ENCODE results near the gene KCNG1.

KCNG1 gene

DNA sequence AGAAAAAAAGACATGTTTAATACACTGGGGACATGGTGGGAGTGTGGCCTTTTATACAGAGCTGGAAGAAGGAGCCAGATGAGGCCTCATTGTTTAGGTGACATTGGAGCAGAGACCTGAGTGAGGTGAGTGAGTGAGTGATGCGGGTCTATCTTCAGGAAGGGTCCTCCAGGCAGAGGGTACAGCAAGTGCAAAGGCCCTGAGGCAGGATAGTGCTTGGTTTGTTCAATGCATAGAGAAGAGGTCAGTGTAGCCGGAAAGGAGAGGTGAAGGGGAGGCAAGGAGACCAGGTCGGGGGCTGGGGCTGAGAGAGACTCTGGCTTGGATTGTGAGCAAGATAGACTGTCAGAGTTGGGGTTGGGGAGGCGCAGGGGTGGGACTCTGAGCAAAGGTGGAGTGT is 23.6 kb downstream of the KCNG1 start:
- H3K4me3 ChIP-seq (replicated peaks; ENCODE audit: low read depth, low read length) = no peak overlapping the region
- TF ChIP-seq CTCF (IDR thresholded peaks at IDR 0.05; ENCODE audit: low read length, missing control alignments) = no peak
- DNase-seq (ENCODE audit: low read depth) = no peak

DNA sequence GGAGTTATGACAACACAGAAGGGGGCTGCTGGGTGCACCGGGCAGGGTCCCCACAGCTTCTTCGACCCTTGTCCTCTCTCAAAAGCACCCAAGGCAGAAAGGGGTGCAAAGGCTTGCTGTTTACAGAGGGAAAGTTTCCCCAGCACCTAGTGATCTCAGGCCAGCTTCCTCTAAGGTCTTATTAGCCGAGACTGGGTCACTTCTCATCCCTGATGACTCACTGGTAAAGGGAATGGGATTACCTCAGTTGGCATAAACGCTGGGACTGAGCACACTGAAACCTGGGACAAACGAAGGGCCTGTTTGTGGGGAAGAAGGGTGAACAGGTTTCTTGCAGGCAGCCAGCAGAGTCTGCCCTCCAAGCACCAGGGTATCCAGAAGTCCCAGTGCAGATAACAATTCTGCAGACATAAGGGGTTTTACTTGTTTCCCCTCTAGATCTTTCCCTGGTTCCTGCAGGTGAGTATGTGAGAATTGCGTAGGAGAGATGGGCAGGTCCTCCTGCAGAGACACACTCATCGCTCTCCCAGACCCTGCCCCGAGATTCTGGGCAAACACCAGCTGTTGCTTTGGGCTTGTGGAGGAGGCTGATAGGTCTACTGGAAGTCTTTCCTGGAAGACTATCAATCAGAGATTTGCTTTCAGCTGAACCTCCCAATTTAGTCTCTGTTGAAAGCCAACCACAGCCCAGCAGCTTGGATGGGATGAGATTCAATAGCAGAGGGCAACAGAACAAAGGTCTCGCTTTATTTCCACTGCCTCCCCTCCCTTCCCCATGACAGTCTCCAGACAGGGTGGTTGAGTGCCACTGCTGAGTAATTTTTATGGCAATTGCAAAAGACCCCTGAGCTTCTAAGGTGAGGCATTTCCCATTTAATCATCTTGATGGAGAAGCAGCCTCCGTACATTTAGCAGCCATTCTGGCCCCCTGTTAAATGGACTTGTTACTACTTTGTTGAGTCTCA is 25.7 kb downstream of the KCNG1 start:
- H3K4me3 ChIP-seq (replicated peaks; ENCODE audit: low read depth, low read length) = no peak overlapping the region
- peak; percentile 39 for DNase-seq (ENCODE audit: low read depth)
- no peak for TF ChIP-seq CTCF (IDR thresholded peaks at IDR 0.05; ENCODE audit: low read length, missing control alignments)

DNA sequence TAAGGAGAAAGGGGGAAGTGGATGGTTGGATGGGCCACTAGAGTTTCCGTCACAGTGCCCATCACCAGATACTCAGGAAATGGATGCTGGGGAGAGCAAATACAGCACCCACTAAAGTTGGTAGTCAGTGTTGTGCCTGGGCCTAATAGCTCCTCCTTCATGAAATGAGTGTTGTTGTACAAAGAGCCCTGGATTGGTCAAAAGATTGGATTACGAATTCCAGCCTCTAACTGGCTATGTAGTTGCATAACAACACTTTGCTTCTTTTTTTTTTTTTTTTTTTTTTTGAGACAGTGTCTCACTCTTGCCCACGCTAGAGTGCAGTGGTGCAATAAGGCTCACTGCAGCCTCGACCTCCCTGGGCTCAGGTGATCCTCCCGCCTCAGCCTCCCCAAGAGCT is 27.4 kb downstream of the KCNG1 start:
- DNase-seq (ENCODE audit: low read depth) = peak; percentile 35
- TF ChIP-seq CTCF (IDR thresholded peaks at IDR 0.05; ENCODE audit: low read length, missing control alignments) = no peak
- H3K4me3 ChIP-seq (replicated peaks; ENCODE audit: low read depth, low read length) = no peak overlapping the region

- no peak for DNase-seq (ENCODE audit: low read depth)
- no peak for TF ChIP-seq CTCF (IDR thresholded peaks at IDR 0.05; ENCODE audit: low read length, missing control alignments)
- H3K4me3 ChIP-seq (replicated peaks; ENCODE audit: low read depth, low read length) = no peak overlapping the region
Observed at GRCh38 chr20:50993876-50994275, 29.0 kb downstream of the KCNG1 start.

DNA sequence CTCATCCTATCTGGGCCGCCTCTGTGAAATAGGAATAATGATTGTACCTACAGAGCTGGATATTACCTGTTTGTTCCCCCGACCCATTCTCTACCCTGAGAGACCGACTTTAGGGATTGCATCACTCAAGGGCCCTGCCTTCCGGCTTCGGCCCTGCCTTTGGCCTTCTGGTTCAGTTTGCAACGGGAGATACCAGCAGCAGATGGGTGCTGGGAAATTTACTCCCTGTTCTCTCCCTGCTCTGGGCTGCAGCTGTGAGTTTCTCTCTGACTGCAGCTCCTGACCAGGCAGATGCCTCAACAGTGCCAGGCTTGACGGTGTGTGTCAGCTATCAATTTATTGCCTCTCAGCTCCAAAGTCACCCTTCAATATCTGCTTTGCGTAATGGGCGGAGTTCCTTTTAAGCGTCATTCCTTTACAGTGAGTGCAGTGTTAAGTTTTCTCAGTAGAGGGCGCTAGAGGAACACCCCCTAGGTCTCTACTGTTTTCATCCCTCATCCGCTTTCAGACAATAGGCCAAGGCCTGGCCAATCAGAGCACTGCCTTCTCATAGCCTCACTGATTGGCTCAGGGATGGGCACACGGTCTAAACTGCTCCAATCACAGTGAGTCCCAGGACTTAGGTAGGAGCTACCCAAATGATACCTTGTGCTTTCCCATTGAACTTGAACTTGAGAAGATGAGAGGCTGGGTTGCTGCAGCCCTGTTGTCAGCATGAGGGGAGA is 30.0 kb downstream of the KCNG1 start:
- peak; percentile 77 for TF ChIP-seq CTCF (IDR thresholded peaks at IDR 0.05; ENCODE audit: low read length, missing control alignments)
- H3K4me3 ChIP-seq (replicated peaks; ENCODE audit: low read depth, low read length) = no peak overlapping the region
- peak; percentile 82 for DNase-seq (ENCODE audit: low read depth)

- TF ChIP-seq CTCF (IDR thresholded peaks at IDR 0.05; ENCODE audit: low read length, missing control alignments) = no peak
- no peak for DNase-seq (ENCODE audit: low read depth)
- no peak overlapping the region for H3K4me3 ChIP-seq (replicated peaks; ENCODE audit: low read depth, low read length)
Observed at GRCh38 chr20:50992336-50992732, 30.6 kb downstream of the KCNG1 start.
